SK-N-SH (cell line): Measurements from ENCODE around the gene DNAJC5. TPM values are rescaled to one million over a fixed set of nuclear protein-coding genes. Genes with fewer than 3 reads are reported as not detected.

Source experiments
- CTCF ChIA-PET: fragments of 300-600, 350-600 bp; formaldehyde crosslinking; extraction: SDS; loops from one replicate; lab custom pipeline; 2021; lab: Yijun Ruan, JAX
- POLR2A ChIA-PET: fragments of 350-600 bp; sonication (Branson Sonifier 250); formaldehyde crosslinking; extraction: SDS; loops from one replicate; lab custom pipeline; 2020; ENCODE audit warnings: antibody characterized with exemption, inconsistent platforms; lab: Yijun Ruan, JAX
- DNase-seq: peaks from one replicate; pipeline ENCODE4 v3.0.0; 2012
- H2AFZ ChIP-seq: fragments of 200-600 bp; sonication (generic); 2 replicates; pipeline ENCODE4 v1.8.1; 2016; ENCODE audit warnings: antibody characterized with exemption, mild to moderate bottlenecking, low read depth
- H3F3A ChIP-seq: fragments of 200-600 bp; sonication (generic); replicated peaks from 2 replicates; pipeline ENCODE3; 2016; ENCODE audit warnings: antibody characterized with exemption, mild to moderate bottlenecking; ENCODE audit not compliant: insufficient read depth
- H3K27ac ChIP-seq, 2 experiments: fragments of 200-500 bp in 1 of 2; fragments of 200-600 bp in 1 of 2; sonication (Bioruptor generic) in 1 of 2; sonication (generic), shearing (Covaris generic) in 1 of 2; 2 replicates each; pipeline versions ENCODE4 v1.5.1 to v1.6.1; 2014 to 2016; ENCODE audit warnings: low read depth in 2 of 2, inconsistent platforms in 1 of 2, low read length in 1 of 2, mild to moderate bottlenecking in 1 of 2, mixed read lengths in 1 of 2
- H3K27me3 ChIP-seq: fragments of 200-600 bp; sonication (generic), shearing (Covaris generic); 2 replicates; pipeline ENCODE4 v1.6.1; 2016; ENCODE audit warnings: mixed run types; ENCODE audit not compliant: insufficient read depth
- H3K36me3 ChIP-seq, 2 experiments: fragments of 200-500 bp in 1 of 2; fragments of 200-600 bp in 1 of 2; sonication (Bioruptor generic) in 1 of 2; sonication (generic) in 1 of 2; replicated peaks in 1 of 2; 2 replicates each; pipeline versions ENCODE3 to v1.5.1; 2014 to 2016; ENCODE audit warnings: low read length in 1 of 2, mild to moderate bottlenecking in 1 of 2; ENCODE audit not compliant: insufficient read depth in 2 of 2, control insufficient read depth in 1 of 2
- H3K4me1 ChIP-seq, 2 experiments: fragments of 200-500 bp in 1 of 2; fragments of 200-600 bp in 1 of 2; sonication (Bioruptor generic) in 1 of 2; sonication (generic), shearing (Covaris generic) in 1 of 2; 2 replicates each; pipeline versions ENCODE4 v1.5.1 to v1.6.1; 2014 to 2016; ENCODE audit warnings: low read depth in 1 of 2, low read length in 1 of 2, mixed run types in 1 of 2; ENCODE audit not compliant: insufficient read depth in 2 of 2, control insufficient read depth in 1 of 2
- H3K4me2 ChIP-seq: fragments of 200-600 bp; sonication (generic), shearing (Covaris generic); 2 replicates; pipeline ENCODE4 v1.6.1; 2017; ENCODE audit warnings: mixed run types
- H3K4me3 ChIP-seq, 2 experiments: fragments of 200-500 bp in 1 of 2; fragments of 200-600 bp in 1 of 2; sonication (Bioruptor generic) in 1 of 2; sonication (generic), shearing (Covaris generic) in 1 of 2; 2 replicates each; pipeline versions ENCODE4 v1.5.1 to v1.8.1; 2014 to 2016; ENCODE audit warnings: low read depth in 2 of 2, inconsistent platforms in 1 of 2, low read length in 1 of 2, mild to moderate bottlenecking in 1 of 2, mixed read lengths in 1 of 2, moderate library complexity in 1 of 2
- H3K79me2 ChIP-seq: fragments of 200-600 bp; sonication (generic); 2 replicates; pipeline ENCODE4 v1.8.1; 2017; ENCODE audit warnings: mild to moderate bottlenecking; ENCODE audit not compliant: insufficient read depth
- H3K9ac ChIP-seq: fragments of 200-600 bp; sonication (generic); 2 replicates; pipeline ENCODE4 v1.6.1; 2017; ENCODE audit warnings: mixed run types
- H3K9me2 ChIP-seq: fragments of 200-600 bp; sonication (generic); 2 replicates; pipeline ENCODE4 v1.6.1; 2017; ENCODE audit warnings: mixed run types
- H3K9me3 ChIP-seq: fragments of 200-600 bp; sonication (generic); 2 replicates; pipeline ENCODE4 v1.6.1; 2017; ENCODE audit warnings: mixed run types, mild to moderate bottlenecking, moderate library complexity
- H4K20me1 ChIP-seq: fragments of 200-600 bp; sonication (generic); 2 replicates; pipeline ENCODE4 v1.6.1; 2017; ENCODE audit warnings: mild to moderate bottlenecking, mixed run types; ENCODE audit not compliant: insufficient read depth
- FOSL2 ChIP-seq: IDR thresholded peaks from 2 replicates; pipeline ENCODE4 v1.4.0; 2012; ENCODE audit warnings: low read depth, mild to moderate bottlenecking, moderate library complexity, borderline replicate concordance
- GATA2 ChIP-seq: sonication (generic); formaldehyde crosslinking; IDR thresholded peaks from 2 replicates; pipeline ENCODE4 v1.5.0; 2020; ENCODE audit warnings: mild to moderate bottlenecking, missing genetic modification reagents
- IRF3 ChIP-seq: fragments of 150-350 bp; IDR thresholded peaks from 2 replicates; pipeline ENCODE4 v1.6.1; 2016; ENCODE audit warnings: mild to moderate bottlenecking, low read depth, low read length
- JUND ChIP-seq: IDR thresholded peaks from 2 replicates; pipeline ENCODE4 v1.4.0; 2012
- MEF2A ChIP-seq: IDR thresholded peaks from 2 replicates; pipeline ENCODE4 v1.4.0; 2012; ENCODE audit warnings: low read depth, borderline replicate concordance
- MXI1 ChIP-seq: IDR thresholded peaks from 2 replicates; pipeline ENCODE4 v1.6.1; 2012; ENCODE audit warnings: mild to moderate bottlenecking, low read depth, low read length, improper control_type of control experiment
- PBX3 ChIP-seq: IDR thresholded peaks from 2 replicates; pipeline ENCODE4; 2012
- POLR2AphosphoS5 ChIP-seq: IDR thresholded peaks from 2 replicates; pipeline ENCODE4 v1.6.1; 2012; ENCODE audit warnings: low read depth, low read length
- RAD21 ChIP-seq: IDR thresholded peaks from 2 replicates; pipeline ENCODE4 v1.6.1; 2012; ENCODE audit warnings: mild to moderate bottlenecking, low read length
- RXRA ChIP-seq: IDR thresholded peaks from 2 replicates; pipeline ENCODE4 v1.4.0; 2012; ENCODE audit warnings: low read depth, mild to moderate bottlenecking, borderline replicate concordance
- SIN3A ChIP-seq: IDR thresholded peaks from 2 replicates; pipeline ENCODE4 v1.6.1; 2012; ENCODE audit warnings: low read depth, mild to moderate bottlenecking, low read length, moderate library complexity, borderline replicate concordance
- TAF1 ChIP-seq: IDR thresholded peaks from 2 replicates; pipeline ENCODE4 v1.6.1; 2012; ENCODE audit warnings: low read depth, mild to moderate bottlenecking, low read length, moderate library complexity, borderline replicate concordance
- YY1 ChIP-seq: IDR thresholded peaks from 2 replicates; pipeline ENCODE4 v1.4.0; 2012; ENCODE audit warnings: low read depth, mild to moderate bottlenecking
- WGBS: methylation state at CpG from one replicate; pipeline ENCODE4 v1.1.6; 2017; ENCODE audit warnings: low lambda C conversion rate; 5-methylcytosine and 5-hydroxymethylcytosine counted together
- polyA plus RNA-seq, 3 experiments: library from polyadenylated mRNA; depleted of rRNA; stranded (reverse); fragments of >200 nt; gene quantifications; 2 replicates each; pipeline ENCODE4 v1.2.3, GENCODE V29; 2012

The DNAJC5 gene
- polyA plus RNA-seq, 1 of the 3 experiments (the other 2 are of a cell fraction) = 24.2 TPM

DNA sequence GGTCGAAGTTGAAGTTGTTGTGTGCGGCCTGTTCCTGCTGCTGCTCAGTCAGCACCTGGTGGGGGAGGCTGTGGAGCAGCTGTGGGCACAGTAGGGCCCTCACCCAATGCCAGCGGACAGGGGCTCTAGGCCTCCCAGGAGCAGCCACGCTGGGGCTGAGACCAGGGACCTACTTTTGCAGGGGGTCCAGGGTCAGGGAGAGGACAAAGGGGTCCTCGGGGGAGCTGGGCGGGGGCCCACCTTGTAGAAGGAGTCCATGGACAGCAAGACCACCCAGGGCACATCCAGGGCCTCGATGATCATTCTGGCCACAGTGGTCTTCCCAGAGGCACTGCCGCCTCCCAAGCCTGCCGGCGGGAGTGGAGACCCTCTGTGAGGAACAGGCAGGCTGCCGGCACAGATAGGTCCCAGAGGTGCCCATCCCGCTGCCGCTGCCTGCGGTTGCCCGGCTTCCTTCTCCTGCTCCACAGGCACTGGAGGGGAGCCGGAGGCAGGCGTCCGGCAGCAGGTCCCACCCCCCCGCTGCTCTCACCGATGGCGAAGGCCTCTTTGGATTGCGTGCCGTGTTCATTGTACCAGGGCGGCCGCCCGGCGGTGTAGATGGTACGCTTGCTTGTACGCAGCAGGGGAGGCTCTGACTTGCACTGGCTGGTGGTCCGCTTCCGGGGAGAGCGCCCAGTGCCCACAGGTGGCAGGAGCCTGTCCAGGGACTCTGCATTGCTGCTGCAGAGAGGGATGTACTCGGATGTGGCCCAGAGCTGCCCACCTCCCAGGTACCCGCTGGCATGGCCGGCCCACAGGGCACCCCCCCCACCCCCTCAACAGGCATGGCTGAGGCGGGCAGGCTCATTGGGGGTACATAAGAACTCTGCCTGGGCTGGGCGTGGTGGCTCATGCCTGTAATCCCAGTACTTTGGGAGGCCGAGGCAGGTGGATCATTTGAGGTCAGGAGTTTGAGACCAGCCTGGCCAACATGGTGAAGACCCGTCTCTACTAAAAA lies 51.3 kb downstream of the DNAJC5 start:
- no peak overlapping the region for H3K4me3 ChIP-seq
- no peaks in the 10 kb centered on the region for H3K9me3 ChIP-seq
- peaks cover 31% of the 10 kb centered on the region for H3F3A ChIP-seq
- WGBS = 94% methylated on average over 15 of the region's 39 CpGs
- H3K9me2 ChIP-seq = no peaks in the 10 kb centered on the region
- peaks cover 87% of the 10 kb centered on the region for H4K20me1 ChIP-seq
- peaks cover 0 to 30% of the 10 kb centered on the region in 2 experiments for H3K36me3 ChIP-seq
- no peak overlapping the region for H2AFZ ChIP-seq
- TF ChIP-seq RXRA = no peak
- H3K4me2 ChIP-seq = no peak overlapping the region
- POLR2A ChIA-PET = no interaction called here
- peaks cover 14 to 37% of the 10 kb centered on the region in 2 experiments; a peak in 3 of 4 replicates for H3K4me1 ChIP-seq
- H3K9ac ChIP-seq = no peak overlapping the region
- DNase-seq = no peak
- no peak overlapping the region; a peak in 1 of 4 replicates for H3K27ac ChIP-seq
- peaks cover 46% of the 10 kb centered on the region for H3K79me2 ChIP-seq
- CTCF ChIA-PET = interaction anchor here (1.1 to 2.0 kb wide), 2 partner anchors 28 to 171 kb away, joined by 6 to 11 read pairs; no protein-coding TSS in a partner anchor
- H3K27me3 ChIP-seq = no peaks in the 10 kb centered on the region

GRCh38 chr20:63946986-63947637 lies 52.2 kb downstream of the DNAJC5 start:
- no peak overlapping the region for H3K4me3 ChIP-seq
- peaks cover 53% of the 10 kb centered on the region for H3K79me2 ChIP-seq
- H3K9ac ChIP-seq = no peak overlapping the region
- no peaks in the 10 kb centered on the region for H3K9me2 ChIP-seq
- H3K4me2 ChIP-seq = no peak overlapping the region
- H3K36me3 ChIP-seq = peaks cover 0 to 29% of the 10 kb centered on the region in 2 experiments
- ChIA-PET POLR2A (no interaction called here), CTCF (interaction anchor here (1.1 to 2.0 kb wide), 2 partner anchors 27 to 172 kb away, joined by 6 to 11 read pairs; no protein-coding TSS in a partner anchor)
- H4K20me1 ChIP-seq = peaks cover 93% of the 10 kb centered on the region
- DNase-seq = no peak
- no peak overlapping the region for H2AFZ ChIP-seq
- H3F3A ChIP-seq = peaks cover 31% of the 10 kb centered on the region
- WGBS = 94% methylated on average over 10 of the region's 15 CpGs
- H3K4me1 ChIP-seq = peaks cover 14 to 46% of the 10 kb centered on the region in 2 experiments; a peak in 3 of 4 replicates
- TF ChIP-seq IRF3 (no peak), FOSL2 (no peak), RAD21 (no peak), PBX3 (no peak), MXI1 (no peak), MEF2A (no peak), GATA2 (CRISPR knock-in tag) (no peak), TAF1 (no peak), POLR2AphosphoS5 (no peak), JUND (no peak), SIN3A (no peak), YY1 (no peak)
- no peaks in the 10 kb centered on the region for H3K27me3 ChIP-seq
- H3K27ac ChIP-seq = no peak overlapping the region
- no peaks in the 10 kb centered on the region for H3K9me3 ChIP-seq
